GM19239 (cell line): ENCODE measurements around the gene EPB41L2.
A peak's percentile ranks its signal among the peaks of the same experiment; 100 is the strongest.
"Not testable (repeated sequence)": the region's sequence is repeated elsewhere in the genome, so short reads cannot be mapped to it uniquely, and the experiment has no call there.

ENCODE experiments used
- DNase-seq: peaks from one replicate; pipeline ENCODE4 v3.0.0; 2011; ENCODE audit warnings: low spot score; ENCODE audit not compliant: insufficient read length
- FAIRE-seq: peaks from 2 replicates; lab custom pipeline; 2011; peaks lifted over from hg19 to GRCh38; lab: Jason Lieb, UNC

EPB41L2 gene

DNA sequence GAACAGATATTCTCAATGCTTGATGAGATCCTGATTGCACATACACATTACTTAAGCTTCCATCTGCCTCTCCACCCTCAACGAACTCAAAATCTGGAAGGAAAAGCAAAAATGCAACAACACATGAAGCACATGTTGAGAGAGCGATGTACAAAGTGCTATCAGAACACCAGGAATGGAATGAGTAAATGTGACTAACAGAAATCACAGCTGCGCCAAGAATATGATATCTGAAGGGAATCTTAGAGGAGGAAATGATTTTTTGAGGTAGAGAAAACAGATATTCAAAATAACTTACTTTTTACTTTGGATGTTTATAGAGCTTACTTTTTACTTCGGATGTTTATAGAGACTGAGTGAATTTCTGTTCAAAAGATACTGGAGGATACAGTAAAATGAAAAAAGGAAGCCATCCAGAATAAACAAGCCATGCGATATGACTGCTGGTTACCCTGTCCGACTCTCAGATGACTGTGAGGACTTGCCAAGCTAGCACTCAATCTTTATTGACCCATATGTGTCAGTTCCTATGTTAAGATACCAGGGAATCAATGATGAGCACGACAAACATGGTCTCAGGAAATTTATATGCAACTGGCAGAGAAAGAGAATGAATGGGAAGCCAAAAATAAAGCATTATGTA, 133.9 kb downstream of the EPB41L2 start:
- FAIRE-seq: no peak

GRCh38 chr6:130928158-130928912, 134.7 kb downstream of the EPB41L2 start:
- DNase-seq (no peak), FAIRE-seq (no peak)

More for the DNA sequence above, 133.9 kb downstream of the EPB41L2 start:
- no peak for DNase-seq

GRCh38 chr6:130927305-130927704, 135.7 kb downstream of the EPB41L2 start:
- no peak for FAIRE-seq
- no peak for DNase-seq

- DNase-seq: no peak
- no peak for FAIRE-seq
Measured at GRCh38 chr6:130923350-130923749, 139.7 kb downstream of the EPB41L2 start.

GRCh38 chr6:130922922-130923321, 140.1 kb downstream of the EPB41L2 start:
- FAIRE-seq (peak; percentile 51), DNase-seq (no peak)

DNA sequence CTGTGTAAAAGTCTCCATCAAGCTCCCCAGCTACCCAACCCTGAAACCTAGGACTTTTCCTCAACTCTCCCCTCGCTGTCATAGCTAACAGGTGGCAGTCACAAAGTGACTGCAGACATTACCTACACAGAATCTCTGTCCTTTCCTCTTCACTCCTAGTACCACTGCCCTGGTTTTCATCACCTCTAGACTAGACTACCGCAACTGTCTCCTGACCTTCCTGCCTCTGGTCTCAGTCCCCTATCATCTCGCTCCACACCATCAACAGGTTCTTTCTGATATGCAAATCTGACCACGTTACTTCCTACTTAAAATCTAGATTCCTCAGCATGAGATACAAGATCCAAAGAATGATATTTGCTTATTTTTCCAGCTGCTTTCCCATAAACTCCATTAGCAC, 142.1 kb downstream of the EPB41L2 start:
- DNase-seq (no peak), FAIRE-seq (no peak)

DNA sequence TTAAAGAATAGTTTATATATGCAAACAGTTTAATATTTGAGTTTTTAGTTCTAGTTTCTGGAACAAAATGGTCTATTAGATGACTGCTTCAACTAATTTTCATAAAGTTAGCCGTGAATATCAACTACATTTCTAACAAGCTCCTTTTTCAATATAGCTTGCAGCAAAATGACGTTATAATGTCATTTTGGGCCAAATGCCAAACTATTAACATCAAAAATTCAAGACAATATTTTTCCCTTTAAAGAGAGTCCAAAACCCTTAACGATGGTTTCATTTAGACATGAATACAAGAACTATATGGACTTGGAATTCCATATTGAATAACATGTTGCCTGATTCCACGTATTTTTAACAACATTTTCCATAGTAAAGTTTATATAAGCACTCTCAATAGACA, 144.9 kb downstream of the EPB41L2 start:
- no peak for FAIRE-seq

DNA sequence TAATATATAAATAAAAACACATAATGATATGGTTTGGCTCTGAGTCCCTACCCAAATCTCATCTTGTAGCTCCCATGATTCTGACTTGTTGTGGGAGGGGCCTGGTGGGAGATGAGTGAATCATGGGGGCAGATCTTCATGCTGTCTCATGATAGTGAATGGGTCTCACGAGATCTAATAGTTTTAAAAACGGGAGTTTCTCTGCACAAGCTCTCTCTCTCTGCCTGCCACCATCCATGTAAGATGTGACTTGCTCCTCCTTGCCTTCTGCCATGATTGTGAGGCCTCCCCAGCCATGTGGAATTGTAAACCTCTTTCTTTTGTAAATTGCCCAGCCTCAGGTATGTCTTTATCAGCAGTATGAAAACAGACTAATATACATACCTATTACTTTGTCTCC, 147.4 kb downstream of the EPB41L2 start:
- DNase-seq: not testable (repeated sequence)

More for the DNA sequence above, 144.9 kb downstream of the EPB41L2 start:
- DNase-seq: no peak

GRCh38 chr6:130913120-130913519, 149.9 kb downstream of the EPB41L2 start:
- FAIRE-seq: peak; percentile 71
- peak; percentile 10 for DNase-seq

More for the DNA sequence above, 147.4 kb downstream of the EPB41L2 start:
- not testable (repeated sequence) for FAIRE-seq

GRCh38 chr6:130912434-130912833, 150.6 kb downstream of the EPB41L2 start:
- FAIRE-seq (no peak), DNase-seq (no peak)

- no peak for FAIRE-seq
- DNase-seq: no peak
Measured at GRCh38 chr6:130908958-130909357, 154.1 kb downstream of the EPB41L2 start.

- FAIRE-seq (no peak), DNase-seq (peak; percentile 6)
Measured at GRCh38 chr6:130908188-130908587, 154.9 kb downstream of the EPB41L2 start.

DNA sequence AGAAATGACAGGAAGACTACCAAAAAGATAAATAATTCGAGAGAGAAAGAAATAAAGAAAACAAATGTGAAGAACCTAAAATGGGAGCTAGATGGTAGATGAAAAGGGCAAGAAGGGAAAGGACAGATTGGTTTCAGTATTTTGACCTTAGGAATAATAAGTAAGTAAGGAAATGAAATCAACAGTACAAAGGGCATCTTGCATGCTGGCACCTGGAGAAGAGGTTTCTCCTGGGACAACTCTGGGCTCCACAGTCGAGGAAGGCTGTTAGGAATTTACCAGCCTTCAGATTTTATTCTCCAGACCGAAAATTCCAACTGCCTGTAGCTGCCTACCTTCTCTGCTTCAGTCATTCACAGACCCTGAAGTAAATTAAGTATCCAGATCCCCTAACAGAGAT, 155.4 kb downstream of the EPB41L2 start:
- FAIRE-seq: no peak
- no peak for DNase-seq

GRCh38 chr6:130906736-130907381, 156.2 kb downstream of the EPB41L2 start:
- DNase-seq (no peak), FAIRE-seq (peak; percentile 55)

DNA sequence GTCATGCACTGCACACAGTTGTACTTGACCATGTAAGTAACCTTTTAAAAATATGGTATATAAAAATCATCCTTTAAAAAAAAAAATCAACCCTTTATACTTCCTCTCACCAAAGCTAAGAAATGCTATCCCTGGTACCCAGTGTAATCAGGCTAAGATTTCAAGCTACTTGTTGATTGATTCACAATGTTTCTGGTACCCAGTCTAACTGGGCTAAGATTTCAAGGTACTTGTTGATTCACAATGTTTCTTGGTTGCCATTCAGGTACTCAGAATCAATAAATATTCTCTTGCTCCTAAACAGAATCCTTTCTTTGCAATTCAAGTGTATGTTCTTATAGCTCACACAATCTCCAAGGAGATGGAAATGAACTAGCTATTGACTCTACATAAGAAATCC, 159.4 kb downstream of the EPB41L2 start:
- FAIRE-seq (no peak), DNase-seq (no peak)

- FAIRE-seq (no peak), DNase-seq (no peak)
Measured at GRCh38 chr6:130903007-130903406, 160.0 kb downstream of the EPB41L2 start.

DNA sequence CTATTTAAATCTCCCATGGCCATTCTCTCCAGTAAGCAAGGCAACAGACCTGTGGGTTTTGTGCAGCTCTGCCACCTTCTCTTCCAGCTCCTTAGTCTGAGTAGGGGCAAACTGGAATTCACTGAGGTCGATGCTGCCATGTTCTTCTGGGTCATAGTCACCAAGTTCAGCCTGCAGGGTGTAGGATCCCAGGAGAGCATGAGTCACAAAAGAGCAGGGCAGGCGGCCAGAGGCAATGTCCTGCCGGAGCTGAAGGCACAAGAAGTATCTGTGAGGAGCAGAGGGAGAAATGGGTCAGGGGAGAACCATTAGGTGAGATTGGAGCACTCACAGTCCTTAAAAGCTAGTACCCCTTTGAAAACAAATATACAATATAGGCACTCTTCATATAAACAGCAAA, 162.1 kb downstream of the EPB41L2 start:
- FAIRE-seq: no peak

GRCh38 chr6:130896249-130896648, 166.8 kb downstream of the EPB41L2 start:
- FAIRE-seq: no peak
- no peak for DNase-seq

More for the DNA sequence above, 162.1 kb downstream of the EPB41L2 start:
- DNase-seq: no peak

- DNase-seq (no peak), FAIRE-seq (no peak)
Measured at GRCh38 chr6:130895516-130895915, 167.5 kb downstream of the EPB41L2 start.

GRCh38 chr6:130893766-130894165, 169.3 kb downstream of the EPB41L2 start:
- FAIRE-seq: no peak

DNA sequence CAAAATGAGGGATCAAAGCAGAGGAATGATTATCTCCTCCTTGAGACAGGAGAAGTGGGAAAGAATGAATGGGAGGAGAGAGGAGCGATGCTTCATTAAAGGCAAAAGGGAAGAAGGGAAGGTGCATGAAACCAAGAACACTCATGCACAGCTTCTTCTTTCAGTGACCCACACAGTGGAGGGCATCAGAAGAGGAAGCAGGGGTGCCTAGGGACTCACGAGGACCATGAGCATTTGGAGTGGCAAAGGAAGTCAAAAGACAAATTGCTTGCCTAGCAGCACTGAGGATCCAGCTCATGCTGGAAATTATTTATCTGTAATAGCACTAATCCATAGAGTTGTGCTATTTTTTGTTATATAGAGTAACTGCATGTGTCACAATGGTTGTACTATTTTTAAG, 169.8 kb downstream of the EPB41L2 start:
- no peak for FAIRE-seq
- no peak for DNase-seq

More at GRCh38 chr6:130893766-130894165, 169.3 kb downstream of the EPB41L2 start:
- DNase-seq: no peak
